Left cardiac atrium (tissue), 4 donors: ENCODE results near the gene PPP1R18. TPM values are rescaled to one million over a fixed set of nuclear protein-coding genes. Genes with fewer than 3 reads are reported as not detected.
A peak's percentile ranks its signal among the peaks of the same experiment; 100 is the strongest.
"Not testable (repeated sequence)": the region's sequence is repeated elsewhere in the genome, so short reads cannot be mapped to it uniquely, and the experiment has no call there.

Experiments used
- ATAC-seq, 2 donors: fragments of 200-7000 bp; cut with Tn5 transposase; one replicate each; pipeline ENCODE4 v1.9.1; 2020; ENCODE audit warnings: mild to moderate bottlenecking in 2 of 2, moderate library complexity in 2 of 2
- DNase-seq: peaks from one replicate; pipeline ENCODE4 v3.0.0-alpha.2; 2020
- intact Hi-C, 2 donors: fragments of 100-400 bp; cut with DNase I; formaldehyde crosslinking; loops; one replicate each; pipeline versions ENCODE4 v1.14.1 to v1.15.1; 2022 to 2023
- total RNA-seq, 2 donors: library from RNA; stranded (reverse); fragmentation: NEBNext Ultra II Directional; extraction: Animal tissue kit (Norgen Biotek cat#: 25700); gene quantifications; one replicate each; pipeline ENCODE4 v1.2.1, GENCODE V29; 2021
- donor health status: DM: no; HTN: yes; CAD: no.
- donor health status: DM: no; HTN: yes; CAD: no; lungs with severe emphysema.
- donor health status: DM: yes; HTN: yes; CAD: no.
- donor health status: Dilated cardiomyopathy.

PPP1R18 gene
- total RNA-seq, 2 donors from 2014 or later = 28.0 to 36.8 TPM

GRCh38 chr6:30722025-30722279 is 35.5 kb upstream of the PPP1R18 start:
- intact Hi-C loops = loop anchor here in 1 of 2 donors (2.0 to 10.0 kb wide), 2 partner anchors 43 to 97 kb away; partner anchors contain the start of gene ATAT1
- DNase-seq = peak; percentile 63
- not testable (repeated sequence) for ATAC-seq

DNA sequence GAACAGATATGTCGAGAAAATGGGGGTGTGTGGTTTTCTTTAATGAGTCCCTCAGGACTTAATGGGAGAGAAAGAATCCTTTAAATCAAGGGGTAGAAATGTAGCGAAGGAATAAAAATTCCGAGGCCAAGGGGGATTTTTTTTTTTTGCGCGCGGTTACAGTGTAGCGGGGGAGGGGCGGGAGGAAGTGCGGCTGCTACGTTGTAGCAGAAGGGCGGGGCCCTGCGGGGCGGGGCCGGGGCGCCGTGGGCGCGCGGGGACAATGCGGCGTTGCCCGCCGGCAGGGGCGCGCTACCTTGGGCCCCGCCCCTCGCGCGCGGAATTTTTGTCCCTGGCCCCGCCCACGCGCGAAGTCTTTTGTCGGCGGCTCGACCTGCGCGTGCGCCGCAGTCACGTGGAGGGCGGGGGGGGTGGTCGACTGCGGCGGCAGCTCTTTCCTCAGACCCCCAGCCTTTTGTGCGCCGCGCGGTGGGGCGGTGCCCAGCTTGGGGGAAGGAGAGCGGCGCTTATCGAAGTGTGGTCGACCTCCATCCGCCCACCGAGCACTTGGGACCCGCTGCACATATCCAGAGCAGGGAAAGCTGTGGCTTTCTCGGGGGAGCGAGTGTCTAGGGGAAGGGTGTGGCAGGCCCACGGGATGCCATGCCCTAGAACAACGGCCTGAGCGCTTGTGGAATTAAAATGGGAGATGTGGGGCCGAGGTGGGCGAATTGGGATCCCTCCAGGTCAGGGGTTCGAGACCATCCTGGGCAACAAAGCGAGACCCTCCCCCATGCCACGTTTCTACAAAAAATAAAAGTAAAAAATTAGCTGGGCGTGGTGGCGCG is 35.0 kb upstream of the PPP1R18 start:
- peak; percentile 77 to 80 for ATAC-seq
- intact Hi-C loops = loop anchor here in 1 of 2 donors (2.0 to 10.0 kb wide), 2 partner anchors 43 to 97 kb away; partner anchors contain the start of gene ATAT1

GRCh38 chr6:30720738-30721197 is 34.3 kb upstream of the PPP1R18 start:
- DNase-seq = peak; percentile 82
- intact Hi-C loops = loop anchor here in 1 of 2 donors (10.0 kb wide), 1 partner anchor 96 kb away; the partner anchor contains the start of gene ATAT1
- peak; percentile 12 to 23 for ATAC-seq

More for the DNA sequence above, 35.0 kb upstream of the PPP1R18 start:
- peak; percentile 94 for DNase-seq

GRCh38 chr6:30719791-30720737 is 33.6 kb upstream of the PPP1R18 start, which contains the start of gene TUBB:
TUBB (plus strand) TSS chr6:30720352; CDS start chr6:30720507, 155 bp downstream.
- ATAC-seq = peak; percentile 77 to 82
- intact Hi-C loops = loop anchor here in 1 of 2 donors (10.0 kb wide), 1 partner anchor 95 kb away; the partner anchor contains the start of gene ATAT1
- peak; percentile 97 for DNase-seq

DNA sequence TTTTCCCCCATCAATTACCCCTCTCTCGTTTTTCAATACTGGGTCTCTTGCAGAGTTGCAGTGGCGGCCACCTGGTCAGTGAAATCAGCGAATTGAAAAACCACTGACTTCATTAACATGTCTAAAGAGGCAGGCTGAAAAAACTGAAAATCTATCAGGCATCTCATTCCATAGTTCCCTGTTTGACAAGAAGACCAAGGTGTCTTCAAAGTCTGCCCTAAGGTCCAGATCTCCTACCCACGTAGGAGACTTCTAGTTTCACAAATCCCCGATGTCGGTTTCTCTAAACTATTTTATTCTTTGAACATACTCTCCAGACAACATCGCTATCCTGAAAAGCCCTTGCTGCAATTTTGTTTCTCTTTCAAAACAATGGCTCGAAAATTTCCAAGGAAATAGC is 32.9 kb upstream of the PPP1R18 start:
- intact Hi-C loops = no loop called here
- ATAC-seq (no peak), DNase-seq (no peak)

GRCh38 chr6:30717845-30718720 is 31.6 kb upstream of the PPP1R18 start:
- DNase-seq, intact Hi-C loops, ATAC-seq: not testable (repeated sequence)

DNA sequence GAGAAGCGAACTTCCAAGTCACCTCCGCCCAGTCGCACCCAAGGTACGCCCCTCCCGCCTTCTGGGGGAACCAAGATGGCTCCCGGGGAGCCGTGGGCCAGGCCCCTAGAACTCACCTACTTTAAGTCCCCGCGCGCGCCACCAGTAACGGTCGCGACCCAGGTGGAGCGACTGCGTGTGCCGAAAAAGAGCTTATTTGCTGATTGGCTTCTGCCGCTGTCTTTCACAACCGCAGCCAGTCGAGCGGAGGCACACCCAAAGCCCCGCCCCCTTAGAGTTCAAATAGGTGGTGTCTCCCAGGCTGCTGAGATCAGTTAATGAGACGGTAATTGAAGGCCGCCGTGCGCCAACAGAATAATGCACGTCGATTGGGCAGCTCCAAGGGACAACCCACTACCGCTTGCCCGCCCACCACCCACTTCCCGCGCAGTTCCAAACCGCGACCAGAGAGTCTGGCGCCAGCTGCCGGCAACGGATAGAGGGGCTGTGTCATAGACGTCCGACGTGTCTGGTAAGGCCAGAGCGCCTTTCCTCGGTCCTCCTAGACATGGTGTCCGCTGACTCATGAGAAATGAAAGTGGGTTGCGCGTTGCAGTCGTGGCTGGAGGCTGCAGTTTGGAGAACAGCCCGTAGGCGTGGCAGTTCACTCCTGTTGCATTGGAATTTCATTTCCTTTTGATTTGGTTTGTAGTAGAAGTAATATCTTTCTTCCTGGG is 30.8 kb upstream of the PPP1R18 start, which contains the start of gene MDC1:
MDC1 (minus strand) TSS at position 153 of the 716 bp plus-strand sequence. CDS start 2,106 bp downstream, outside the sequence.
- intact Hi-C loops = no loop called here
- ATAC-seq = peak; percentile 83 to 84
- peak; percentile 100 for DNase-seq

DNA sequence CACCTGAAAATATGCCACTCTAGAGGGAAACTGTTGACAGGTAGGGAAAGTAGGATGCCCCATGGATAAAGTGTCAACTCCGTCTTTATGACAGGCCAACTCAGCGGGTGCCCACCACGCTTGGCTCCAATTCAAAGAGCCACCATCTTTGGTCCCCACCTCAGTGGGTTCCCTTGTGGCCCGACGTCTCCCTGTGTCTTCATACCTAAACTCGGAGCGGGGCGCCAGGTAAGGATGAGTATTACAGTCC is 30.4 kb upstream of the PPP1R18 start:
- no peak for ATAC-seq
- no peak for DNase-seq
- intact Hi-C loops = no loop called here

- ATAC-seq = no peak
- intact Hi-C loops = no loop called here
- DNase-seq = no peak
Observed at GRCh38 chr6:30714263-30714662, 27.8 kb upstream of the PPP1R18 start.

DNA sequence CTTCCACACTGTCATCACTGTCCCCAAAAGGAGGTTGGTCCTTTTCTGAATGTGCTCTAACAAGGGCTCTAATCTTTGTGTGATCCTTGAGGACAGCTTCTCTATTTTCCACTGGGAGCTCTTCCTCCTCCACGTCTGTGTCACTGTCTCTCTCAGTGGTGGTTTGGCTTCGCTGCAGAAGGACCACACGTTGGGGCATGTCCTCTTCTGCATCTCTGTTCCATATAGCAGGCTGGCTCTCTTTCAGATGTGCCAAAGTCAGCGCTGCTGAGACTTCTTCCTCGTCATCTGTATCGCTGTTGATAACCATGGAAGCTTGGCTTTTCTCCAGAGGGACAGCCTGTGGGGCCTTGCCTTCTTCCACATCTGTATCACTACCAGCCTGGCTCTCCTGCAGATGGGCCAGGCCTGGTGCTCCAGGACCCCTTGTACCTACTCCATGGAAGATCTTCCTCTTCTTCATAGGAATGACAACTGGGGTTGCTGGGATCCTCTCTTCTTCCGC is 26.0 kb upstream of the PPP1R18 start:
- intact Hi-C loops = no loop called here
- ATAC-seq (no peak), DNase-seq (no peak)

DNA sequence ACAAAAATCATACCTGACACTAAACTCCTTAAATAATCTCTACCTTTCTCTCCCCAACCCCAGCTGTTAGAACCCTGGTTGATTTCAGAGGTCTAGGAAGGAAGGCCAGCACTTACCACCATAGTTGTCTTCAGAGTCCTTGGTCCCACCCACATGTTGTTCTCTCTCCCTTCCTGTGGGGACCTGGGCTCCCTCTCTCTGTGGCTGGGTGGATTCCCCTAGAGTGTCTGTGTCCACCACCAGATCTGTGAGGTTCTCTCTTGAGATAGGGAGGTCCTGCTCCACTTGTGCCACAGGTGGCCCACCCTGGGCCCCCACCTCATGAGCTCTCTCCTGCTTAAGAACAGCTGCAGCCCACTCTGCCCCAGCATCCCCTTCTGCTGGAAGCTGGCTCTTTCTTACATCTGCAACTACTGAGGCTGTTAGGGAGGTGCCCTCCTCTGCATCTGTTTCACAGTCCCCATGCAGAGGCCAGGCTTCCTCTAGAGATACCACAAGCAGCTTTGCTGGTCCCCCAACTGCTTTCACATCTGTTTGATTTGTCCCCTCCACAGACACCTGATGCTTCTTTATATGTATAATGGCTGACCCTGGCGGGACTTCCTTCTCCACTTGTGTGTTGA is 25.4 kb upstream of the PPP1R18 start:
- intact Hi-C loops = no loop called here
- DNase-seq (no peak), ATAC-seq (no peak)

DNA sequence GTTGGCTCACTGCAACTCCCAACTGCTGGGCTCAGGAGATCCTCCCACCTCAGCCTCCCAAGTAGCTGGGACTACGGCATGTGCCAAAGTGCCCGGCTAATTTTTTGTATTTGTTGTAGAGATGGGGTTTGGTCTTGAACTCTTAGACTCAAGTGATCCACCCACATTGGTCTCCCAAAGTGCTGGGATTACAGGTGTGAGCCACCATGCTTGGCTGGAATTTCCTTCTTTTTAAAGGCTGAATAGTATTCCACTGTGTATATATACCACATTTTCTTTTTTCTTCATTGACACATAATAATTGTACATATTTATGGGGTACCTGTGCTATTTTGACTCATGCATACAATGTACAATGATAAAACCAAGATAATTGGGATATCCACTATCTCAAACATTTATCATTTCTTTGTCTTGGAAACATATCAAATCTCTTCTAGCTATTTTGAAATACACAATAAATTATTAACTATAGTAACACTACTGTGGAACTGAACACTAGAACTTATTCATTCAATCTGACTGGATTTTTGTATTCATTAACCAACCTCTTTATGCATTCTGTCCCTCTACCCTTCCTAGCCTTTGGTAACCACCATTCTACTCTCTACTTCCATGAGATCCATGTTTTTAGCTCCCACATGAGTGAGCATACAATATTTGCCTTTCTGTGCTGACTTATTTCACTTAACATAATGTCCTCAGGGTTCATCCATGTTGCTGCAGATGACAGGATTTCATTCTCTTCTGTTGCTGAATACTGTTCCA is 22.8 kb upstream of the PPP1R18 start:
- no peak for ATAC-seq
- DNase-seq = no peak
- intact Hi-C loops = no loop called here

GRCh38 chr6:30707281-30707850 is 20.9 kb upstream of the PPP1R18 start:
- DNase-seq = no peak
- intact Hi-C loops = no loop called here
- no peak for ATAC-seq

- ATAC-seq (peak in 1 of 2 donors; percentile 58), DNase-seq (no peak)
- intact Hi-C loops = no loop called here
Observed at GRCh38 chr6:30705620-30706019, 19.2 kb upstream of the PPP1R18 start.

GRCh38 chr6:30703821-30704220 is 17.4 kb upstream of the PPP1R18 start:
- DNase-seq = no peak
- intact Hi-C loops = no loop called here
- ATAC-seq = peak in 1 of 2 donors; percentile 47

- intact Hi-C loops = no loop called here
- ATAC-seq = no peak
- DNase-seq = no peak
Observed at GRCh38 chr6:30703011-30703410, 16.6 kb upstream of the PPP1R18 start.
